Keratinocyte (primary cell): ENCODE results near the gene DCBLD2. TPM values are rescaled to one million over a fixed set of nuclear protein-coding genes. Genes with fewer than 3 reads are reported as not detected.

ENCODE experiments used
- DNase-seq: peaks from one replicate; pipeline ENCODE4 v3.0.0-alpha.2; 2011; ENCODE audit warnings: low read depth, missing footprints, low spot score
- FAIRE-seq: peaks from 2 replicates; lab custom pipeline; 2011; peaks lifted over from hg19 to GRCh38; lab: Jason Lieb, UNC
- H2AFZ ChIP-seq: 2 replicates; pipeline ENCODE4 v1.6.0; 2012; ENCODE audit warnings: low read length, control low read depth, inconsistent platforms; ENCODE audit not compliant: control insufficient read depth
- H3K27ac ChIP-seq: 2 replicates; pipeline ENCODE4 v1.5.1; 2011; ENCODE audit warnings: low read length; ENCODE audit not compliant: control insufficient read depth, insufficient read depth
- H3K27me3 ChIP-seq: 3 replicates; pipeline ENCODE4 v1.6.0; 2011; ENCODE audit warnings: low read length; ENCODE audit not compliant: control insufficient read depth, insufficient read depth; ENCODE audit errors: extremely low read depth
- H3K36me3 ChIP-seq, 2 experiments: 2 replicates in 1 of 2; 3 replicates in 1 of 2; pipeline ENCODE4 v1.5.1; 2011; ENCODE audit warnings: low read length in 2 of 2, mild to moderate bottlenecking in 1 of 2; ENCODE audit not compliant: control insufficient read depth in 2 of 2, insufficient read depth in 2 of 2; ENCODE audit errors: extremely low read depth in 1 of 2
- H3K4me1 ChIP-seq: 3 replicates; pipeline ENCODE4 v1.5.1; 2011; ENCODE audit warnings: low read length; ENCODE audit not compliant: control insufficient read depth, insufficient read depth; ENCODE audit errors: extremely low read depth
- H3K4me2 ChIP-seq: 3 replicates; pipeline ENCODE4 v1.6.0; 2011; ENCODE audit warnings: low read depth, low read length; ENCODE audit not compliant: control insufficient read depth, insufficient read depth; ENCODE audit errors: extremely low read depth
- H3K4me3 ChIP-seq, 3 experiments: fragments of 200-600 bp in 1 of 3; sonication (generic) in 1 of 3; 2 replicates in 2 of 3; 3 replicates in 1 of 3; pipeline ENCODE4 v1.5.1; 2011 to 2016; ENCODE audit warnings: low read length in 3 of 3, mild to moderate bottlenecking in 3 of 3, control low read depth in 2 of 3, inconsistent platforms in 1 of 3, low read depth in 1 of 3, mixed read lengths in 1 of 3, mixed run types in 1 of 3, moderate library complexity in 1 of 3; ENCODE audit not compliant: control insufficient read depth in 2 of 3, insufficient read depth in 2 of 3; ENCODE audit errors: extremely low read depth in 1 of 3
- H3K79me2 ChIP-seq: 2 replicates; pipeline ENCODE4 v1.6.0; 2012; ENCODE audit warnings: low read length; ENCODE audit not compliant: control insufficient read depth, insufficient read depth
- H3K9ac ChIP-seq: 3 replicates; pipeline ENCODE4 v1.6.0; 2011; ENCODE audit warnings: low read length; ENCODE audit not compliant: control insufficient read depth, insufficient read depth; ENCODE audit errors: extremely low read depth
- H3K9me1 ChIP-seq: 3 replicates; pipeline ENCODE4 v1.6.0; 2011; ENCODE audit warnings: low read length; ENCODE audit not compliant: control insufficient read depth, insufficient read depth; ENCODE audit errors: extremely low read depth
- H3K9me3 ChIP-seq: 2 replicates; pipeline ENCODE4 v1.5.1; 2012; ENCODE audit warnings: low read depth, low read length; ENCODE audit not compliant: control insufficient read depth
- H4K20me1 ChIP-seq: 3 replicates; pipeline ENCODE4 v1.6.0; 2011; ENCODE audit warnings: low read length; ENCODE audit not compliant: control insufficient read depth, insufficient read depth; ENCODE audit errors: extremely low read depth
- CTCF ChIP-seq, 3 experiments: IDR thresholded peaks in 1 of 3; conservative IDR thresholded peaks in 1 of 3; optimal IDR thresholded peaks in 1 of 3; 2 replicates in 2 of 3; 3 replicates in 1 of 3; pipeline versions ENCODE3 to v1.5.1; 2011; ENCODE audit warnings: low read length in 3 of 3, mild to moderate bottlenecking in 3 of 3, moderate library complexity in 2 of 3, control low read depth in 1 of 3, inconsistent platforms in 1 of 3; ENCODE audit not compliant: insufficient read depth in 2 of 3; ENCODE audit errors: extremely low read depth in 1 of 3
- EZH2 ChIP-seq: IDR thresholded peaks from one replicate; pipeline ENCODE4 v1.6.1; 2012; ENCODE audit warnings: inconsistent platforms, mild to moderate bottlenecking, low read length, moderate library complexity
- dilution Hi-C: fragments of 300-500 bp; cut with MboI; formaldehyde crosslinking; loops from one replicate; pipeline ENCODE4 v1.7.0; 2020; ENCODE audit warnings: low sequenced_read_pairs; ENCODE audit not compliant: extremely low pct_ligation_motif_present
- polyA plus RNA-seq, 5 experiments: library from polyadenylated mRNA; depleted of rRNA in 3 of 5; stranded (reverse) in 3 of 5; stranded (forward) in 1 of 5; unstranded in 1 of 5; fragments of >200 nt; gene quantifications; 1 replicate in 1 of 5; 2 replicates in 3 of 5; 3 replicates in 1 of 5; pipeline versions ENCODE4 v1.2.1 to v1.2.3, GENCODE V29; 2011 to 2012; ENCODE audit warnings: missing spikeins in 2 of 5, low read depth in 1 of 5, low replicate concordance in 1 of 5

The DCBLD2 gene
- polyA plus RNA-seq, 1 donor (not counting 4 experiments of a cell fraction or from before 2014, with no cell fraction given), result 465 TPM

GRCh38 chr3:98763076-98763475 is 138.4 kb downstream of the DCBLD2 start, which contains the start of gene ST3GAL6:
Gene ST3GAL6, plus strand, starts transcription at chr3:98763340. Its CDS starts 5,101 bp downstream, at chr3:98768441.
- no peak within 1 kb of the TSS for H3K9ac ChIP-seq
- no peaks in the 10 kb centered on the region for H3K27me3 ChIP-seq
- no peak for TF ChIP-seq EZH2
- no peak for TF ChIP-seq CTCF (optimal IDR thresholded peaks at IDR 0.05 in 1 of 3, IDR thresholded peaks at IDR 0.05 in 1 of 3, conservative IDR thresholded peaks at IDR 0.05 in 1 of 3; ENCODE audit: extremely low read depth in 1 of 3, insufficient read depth in 2 of 3, low read length in 3 of 3)
- no peak within 1 kb of the TSS for H3K4me2 ChIP-seq
- no peaks in the 10 kb centered on the region for H3K9me1 ChIP-seq
- FAIRE-seq (peak; percentile 56), DNase-seq (no peak)
- H2AFZ ChIP-seq, result no peak within 1 kb of the TSS
- no peaks in the 10 kb centered on the region for H3K36me3 ChIP-seq
- H3K4me1 ChIP-seq, result peaks cover 5% of the 10 kb centered on the region
- no peak within 1 kb of the TSS for H3K27ac ChIP-seq
- no peak within 1 kb of the TSS for H3K4me3 ChIP-seq
- dilution Hi-C loops, result no loop called here
- H3K79me2 ChIP-seq, result no peaks in the 10 kb centered on the region
- no peaks in the 10 kb centered on the region for H3K9me3 ChIP-seq
- H4K20me1 ChIP-seq, result no peaks in the 10 kb centered on the region

- H3K4me2 ChIP-seq, result no peak overlapping the region
- no peak for DNase-seq
- H3K9ac ChIP-seq, result no peak overlapping the region
- no peaks in the 10 kb centered on the region for H3K36me3 ChIP-seq
- no peak overlapping the region for H2AFZ ChIP-seq
- H3K27ac ChIP-seq, result no peak overlapping the region
- H3K9me3 ChIP-seq, result no peaks in the 10 kb centered on the region
- no peak for FAIRE-seq
- no peaks in the 10 kb centered on the region for H3K9me1 ChIP-seq
- no peak overlapping the region for H3K4me3 ChIP-seq
- dilution Hi-C loops, result no loop called here
- no peaks in the 10 kb centered on the region for H4K20me1 ChIP-seq
- peaks cover 5% of the 10 kb centered on the region for H3K4me1 ChIP-seq
- TF ChIP-seq EZH2 (no peak), CTCF (optimal IDR thresholded peaks at IDR 0.05 in 1 of 3, IDR thresholded peaks at IDR 0.05 in 1 of 3, conservative IDR thresholded peaks at IDR 0.05 in 1 of 3; ENCODE audit: extremely low read depth in 1 of 3, insufficient read depth in 2 of 3, low read length in 3 of 3) (no peak)
- no peaks in the 10 kb centered on the region for H3K27me3 ChIP-seq
- H3K79me2 ChIP-seq, result no peaks in the 10 kb centered on the region
These were observed 139.8 kb downstream of the DCBLD2 start for GRCh38 chr3:98761643-98762229.
